Progenitor cell of endocrine pancreas (in vitro differentiated cells): ENCODE data around the gene ATL1. TPM values are rescaled to one million over a fixed set of nuclear protein-coding genes. Genes with fewer than 3 reads are reported as not detected.

Experiments used
- DNase-seq: peaks from one replicate; pipeline ENCODE4 v3.0.0; 2021; ENCODE audit warnings: low spot score; ENCODE audit not compliant: unreplicated experiment
- H3K27ac Mint-ChIP-seq: 2 replicates; pipeline ENCODE4 v1.8.0; 2021; ENCODE audit warnings: mild to moderate bottlenecking, moderate library complexity, mixed read lengths
- H3K27me3 Mint-ChIP-seq: 2 replicates; pipeline ENCODE4 v1.8.0; 2021; ENCODE audit warnings: mixed read lengths
- H3K36me3 Mint-ChIP-seq: 2 replicates; pipeline ENCODE4 v1.8.0; 2022; ENCODE audit warnings: mixed read lengths; ENCODE audit not compliant: insufficient read depth
- H3K4me1 Mint-ChIP-seq: 2 replicates; pipeline ENCODE4 v1.8.0; 2021; ENCODE audit warnings: low read depth, mixed read lengths
- H3K4me3 Mint-ChIP-seq: 2 replicates; pipeline ENCODE4 v1.8.0; 2021; ENCODE audit warnings: low read depth, mild to moderate bottlenecking, moderate library complexity, mixed read lengths
- H3K9me3 Mint-ChIP-seq: 2 replicates; pipeline ENCODE4 v1.8.0; 2021; ENCODE audit warnings: low read depth, mixed read lengths
- CTCF ChIP-seq: fragments of 200-600 bp; sonication (generic); IDR thresholded peaks from one replicate; pipeline ENCODE4 v1.5.0; 2021; ENCODE audit warnings: antibody characterized with exemption, mild to moderate bottlenecking; ENCODE audit not compliant: unreplicated experiment
- total RNA-seq: library from RNA; stranded (reverse); gene quantifications from 2 replicates; pipeline ENCODE4 v1.2.1, GENCODE V29; 2021

ATL1 gene
- total RNA-seq, 1 donor from 2014 or later, result 6.8 TPM

GRCh38 chr14:50573862-50574261 is 13.9 kb downstream of the ATL1 start:
- Mint-ChIP-seq H3K36me3 (peaks cover 13% of the 10 kb centered on the region), H3K4me3 (no peak overlapping the region), H3K9me3 (peaks cover 22% of the 10 kb centered on the region), H3K4me1 (peaks cover 3% of the 10 kb centered on the region), H3K27ac (no peak overlapping the region), H3K27me3 (no peaks in the 10 kb centered on the region)
- no peak for TF ChIP-seq CTCF
- DNase-seq, result no peak

DNA sequence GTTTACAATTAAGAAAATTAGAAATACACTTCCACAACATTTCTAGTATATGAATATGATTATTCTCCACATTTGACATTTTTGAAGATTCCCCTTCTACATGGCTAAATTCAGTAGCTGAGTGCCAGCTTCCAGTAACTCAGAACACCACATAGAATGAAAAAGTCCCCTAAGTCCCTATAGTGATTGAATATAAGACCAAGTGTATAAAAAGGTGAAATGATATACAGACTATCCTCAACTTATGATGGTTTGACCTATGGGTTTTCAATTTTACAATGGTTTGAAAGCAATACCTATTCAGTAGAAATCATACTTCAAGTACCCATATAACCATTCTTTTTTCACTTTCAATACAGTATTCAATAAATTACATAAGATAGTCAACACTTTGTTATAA is 15.8 kb downstream of the ATL1 start:
- Mint-ChIP-seq H3K9me3 (peaks cover 9% of the 10 kb centered on the region), H3K27me3 (no peaks in the 10 kb centered on the region), H3K4me3 (no peak overlapping the region), H3K27ac (no peak overlapping the region), H3K36me3 (peaks cover 4% of the 10 kb centered on the region), H3K4me1 (peaks cover 3% of the 10 kb centered on the region)
- TF ChIP-seq CTCF, result no peak
- DNase-seq, result no peak

DNA sequence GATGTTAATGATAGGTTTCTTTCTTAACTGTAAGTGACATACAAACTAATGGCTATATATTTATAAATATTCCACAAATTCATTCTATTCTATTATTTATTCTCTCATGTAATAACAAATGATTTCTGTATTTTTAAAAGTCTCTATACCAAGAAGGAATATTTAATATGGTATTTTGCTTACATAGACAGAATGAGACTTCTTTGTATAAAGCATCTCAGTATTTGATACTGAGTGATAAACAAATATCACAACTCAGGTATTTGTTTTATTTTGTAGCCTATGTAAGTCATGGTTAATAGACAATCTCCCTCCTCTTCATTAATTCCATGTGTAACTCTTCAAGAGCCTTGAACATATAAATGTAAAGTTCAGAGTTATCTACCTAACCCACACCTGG is 18.0 kb downstream of the ATL1 start:
- Mint-ChIP-seq H3K9me3 (no peaks in the 10 kb centered on the region), H3K4me1 (peaks cover 3% of the 10 kb centered on the region), H3K36me3 (no peaks in the 10 kb centered on the region), H3K27ac (no peak overlapping the region), H3K4me3 (no peak overlapping the region), H3K27me3 (no peaks in the 10 kb centered on the region)
- TF ChIP-seq CTCF, result no peak
- DNase-seq, result no peak

DNA sequence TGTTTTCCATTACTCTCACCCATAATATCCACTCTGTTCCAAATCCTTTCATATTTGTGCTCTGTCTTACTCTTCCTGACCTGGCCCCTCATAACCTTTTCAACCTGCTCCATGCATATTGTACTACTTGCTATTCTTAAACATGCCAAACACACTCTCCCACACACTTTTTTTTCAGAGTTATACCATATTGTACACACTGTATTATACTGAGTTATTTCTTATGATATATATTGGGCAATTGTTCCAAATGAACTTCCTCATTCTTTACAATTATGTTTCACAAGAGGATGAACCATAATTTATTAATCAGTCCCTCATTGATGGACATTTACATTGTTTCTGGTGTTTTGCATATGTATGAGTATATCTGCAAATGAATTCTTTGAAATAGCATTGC is 18.5 kb downstream of the ATL1 start:
- no peak for TF ChIP-seq CTCF
- no peaks in the 10 kb centered on the region for H3K27me3 Mint-ChIP-seq
- H3K4me1 Mint-ChIP-seq, result peaks cover 3% of the 10 kb centered on the region
- H3K27ac Mint-ChIP-seq, result no peak overlapping the region
- H3K4me3 Mint-ChIP-seq, result no peak overlapping the region
- no peaks in the 10 kb centered on the region for H3K36me3 Mint-ChIP-seq
- H3K9me3 Mint-ChIP-seq, result no peaks in the 10 kb centered on the region
- no peak for DNase-seq

- DNase-seq, result no peak
- no peaks in the 10 kb centered on the region for H3K9me3 Mint-ChIP-seq
- no peak overlapping the region for H3K4me3 Mint-ChIP-seq
- no peak overlapping the region for H3K27ac Mint-ChIP-seq
- H3K4me1 Mint-ChIP-seq, result peaks cover 3% of the 10 kb centered on the region
- TF ChIP-seq CTCF, result no peak
- no peaks in the 10 kb centered on the region for H3K36me3 Mint-ChIP-seq
- H3K27me3 Mint-ChIP-seq, result no peaks in the 10 kb centered on the region
These were observed 30.5 kb downstream of the ATL1 start for GRCh38 chr14:50590464-50590863.
